Gastrocnemius medialis (tissue), 4 donors: Measurements from ENCODE around the gene TF.

Experiments
- POLR2A ChIP-seq, 2 donors: fragments of 450-650 bp; IDR thresholded peaks; one replicate each; pipeline ENCODE4 v1.6.1; 2017; ENCODE audit warnings: antibody characterized with exemption in 2 of 2, mild to moderate bottlenecking in 2 of 2, moderate library complexity in 2 of 2
- TF ChIP-seq, protein P1 (sequence below), 5 experiments: fragments of 450-650 bp in 3 of 5; fragments of 200-600 bp in 2 of 5; sonication (generic) in 2 of 5; IDR thresholded peaks in 4 of 5; conservative IDR thresholded peaks in 1 of 5; 1 replicate in 4 of 5; 2 replicates in 1 of 5; pipeline ENCODE4 v1.5.1; 2016 to 2019; ENCODE audit warnings: antibody characterized with exemption in 5 of 5, mild to moderate bottlenecking in 3 of 5, moderate library complexity in 3 of 5

GRCh38 chr3:133745981-133746711 is at the start of gene TF:
- TF ChIP-seq, protein P1, sequence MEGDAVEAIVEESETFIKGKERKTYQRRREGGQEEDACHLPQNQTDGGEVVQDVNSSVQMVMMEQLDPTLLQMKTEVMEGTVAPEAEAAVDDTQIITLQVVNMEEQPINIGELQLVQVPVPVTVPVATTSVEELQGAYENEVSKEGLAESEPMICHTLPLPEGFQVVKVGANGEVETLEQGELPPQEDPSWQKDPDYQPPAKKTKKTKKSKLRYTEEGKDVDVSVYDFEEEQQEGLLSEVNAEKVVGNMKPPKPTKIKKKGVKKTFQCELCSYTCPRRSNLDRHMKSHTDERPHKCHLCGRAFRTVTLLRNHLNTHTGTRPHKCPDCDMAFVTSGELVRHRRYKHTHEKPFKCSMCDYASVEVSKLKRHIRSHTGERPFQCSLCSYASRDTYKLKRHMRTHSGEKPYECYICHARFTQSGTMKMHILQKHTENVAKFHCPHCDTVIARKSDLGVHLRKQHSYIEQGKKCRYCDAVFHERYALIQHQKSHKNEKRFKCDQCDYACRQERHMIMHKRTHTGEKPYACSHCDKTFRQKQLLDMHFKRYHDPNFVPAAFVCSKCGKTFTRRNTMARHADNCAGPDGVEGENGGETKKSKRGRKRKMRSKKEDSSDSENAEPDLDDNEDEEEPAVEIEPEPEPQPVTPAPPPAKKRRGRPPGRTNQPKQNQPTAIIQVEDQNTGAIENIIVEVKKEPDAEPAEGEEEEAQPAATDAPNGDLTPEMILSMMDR (IDR thresholded peaks at IDR 0.05 in 4 of 5, conservative IDR thresholded peaks at IDR 0.05 in 1 of 5), result no peak
- no peak for TF ChIP-seq POLR2A (IDR thresholded peaks at IDR 0.05)
